Activated T-cell treated with anti-CD3 and anti-CD28 coated beads for 24 hours (primary cell): ENCODE data around the gene DENND1C.

Experiments used
- DNase-seq: peaks from one replicate; pipeline ENCODE4 v3.0.0-alpha.2; 2020; ENCODE audit warnings: low read depth

The DENND1C gene, protein sequence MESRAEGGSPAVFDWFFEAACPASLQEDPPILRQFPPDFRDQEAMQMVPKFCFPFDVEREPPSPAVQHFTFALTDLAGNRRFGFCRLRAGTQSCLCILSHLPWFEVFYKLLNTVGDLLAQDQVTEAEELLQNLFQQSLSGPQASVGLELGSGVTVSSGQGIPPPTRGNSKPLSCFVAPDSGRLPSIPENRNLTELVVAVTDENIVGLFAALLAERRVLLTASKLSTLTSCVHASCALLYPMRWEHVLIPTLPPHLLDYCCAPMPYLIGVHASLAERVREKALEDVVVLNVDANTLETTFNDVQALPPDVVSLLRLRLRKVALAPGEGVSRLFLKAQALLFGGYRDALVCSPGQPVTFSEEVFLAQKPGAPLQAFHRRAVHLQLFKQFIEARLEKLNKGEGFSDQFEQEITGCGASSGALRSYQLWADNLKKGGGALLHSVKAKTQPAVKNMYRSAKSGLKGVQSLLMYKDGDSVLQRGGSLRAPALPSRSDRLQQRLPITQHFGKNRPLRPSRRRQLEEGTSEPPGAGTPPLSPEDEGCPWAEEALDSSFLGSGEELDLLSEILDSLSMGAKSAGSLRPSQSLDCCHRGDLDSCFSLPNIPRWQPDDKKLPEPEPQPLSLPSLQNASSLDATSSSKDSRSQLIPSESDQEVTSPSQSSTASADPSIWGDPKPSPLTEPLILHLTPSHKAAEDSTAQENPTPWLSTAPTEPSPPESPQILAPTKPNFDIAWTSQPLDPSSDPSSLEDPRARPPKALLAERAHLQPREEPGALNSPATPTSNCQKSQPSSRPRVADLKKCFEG

DNA sequence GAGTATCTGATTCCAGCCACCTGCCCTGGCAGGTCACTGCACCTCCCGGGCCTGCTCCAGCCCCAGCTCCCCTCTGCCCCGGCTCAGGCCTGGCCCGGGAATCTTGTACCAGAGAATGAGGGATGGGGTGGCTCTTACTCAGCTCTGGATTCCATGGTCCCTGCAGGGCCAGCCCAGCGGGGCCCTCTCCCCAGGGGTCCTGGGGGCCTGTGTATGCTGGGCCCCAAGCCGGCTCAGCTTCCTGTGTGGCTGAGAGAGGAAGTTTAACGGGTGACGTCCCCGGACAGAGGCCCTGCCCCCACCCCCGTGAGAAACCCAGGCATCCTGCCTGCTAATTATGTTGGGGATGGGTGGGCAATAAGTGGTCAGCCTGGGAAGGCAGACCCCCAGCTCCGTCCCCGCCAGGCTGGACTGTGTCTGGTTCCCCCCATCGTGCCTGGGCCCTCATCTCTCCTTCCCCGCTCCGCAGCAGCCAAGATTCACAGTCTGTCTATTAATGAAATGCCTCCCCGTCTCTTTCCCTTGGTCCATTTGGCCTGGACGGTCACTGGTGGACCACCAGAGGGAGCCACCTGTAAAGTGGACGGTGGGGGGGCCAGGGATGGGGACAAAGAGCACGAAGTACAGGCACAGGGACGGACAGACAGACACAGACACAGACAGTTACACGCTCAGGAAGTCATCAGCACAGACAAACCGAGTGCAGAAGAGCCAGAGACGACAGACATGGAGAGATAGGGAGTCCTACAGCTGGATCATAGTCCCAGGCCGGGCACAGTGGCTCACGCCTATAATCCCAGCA, at the start of gene DENND1C:
Gene DENND1C, minus strand, starts transcription at position 247 of the 802 bp plus-strand sequence. Its CDS starts 92 bp downstream, at position 155.
- peak; percentile 59 for DNase-seq

DNA sequence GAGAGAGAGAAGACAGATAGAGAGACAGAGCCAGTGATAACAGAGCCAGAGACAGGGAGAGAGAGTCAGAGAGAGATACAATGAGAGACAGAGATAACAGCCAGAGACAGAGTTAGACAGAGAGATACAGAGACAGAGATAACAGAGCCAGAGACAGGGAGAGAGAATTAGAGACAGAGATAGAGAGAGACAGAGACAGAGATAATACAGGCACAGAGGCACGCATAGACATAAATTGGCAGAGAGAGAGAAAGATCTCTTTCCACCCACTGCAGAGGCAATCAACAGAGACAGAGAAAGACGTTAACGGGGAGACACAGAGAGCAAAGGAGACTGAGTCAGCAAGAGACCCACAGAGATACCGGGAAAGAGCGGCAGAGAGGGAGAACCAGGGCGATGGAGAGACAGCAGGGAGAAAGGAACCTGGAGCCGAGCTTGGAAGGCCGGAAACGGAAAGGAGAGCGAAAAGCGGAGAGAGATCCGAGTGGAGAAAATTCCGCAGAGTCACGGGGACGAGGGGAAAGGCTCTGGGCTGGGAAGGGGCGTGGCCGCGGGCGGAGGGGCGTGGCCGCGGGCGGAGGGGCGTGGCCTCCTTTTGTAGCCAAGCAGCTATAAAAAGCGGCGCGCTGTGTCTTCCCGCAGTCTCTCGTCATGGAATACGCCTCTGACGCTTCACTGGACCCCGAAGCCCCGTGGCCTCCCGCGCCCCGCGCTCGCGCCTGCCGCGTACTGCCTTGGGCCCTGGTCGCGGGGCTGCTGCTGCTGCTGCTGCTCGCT, 49.0 kb upstream of the DENND1C start, which contains the start of gene TNFSF9:
Gene TNFSF9, plus strand, starts transcription at position 641 of the 777 bp plus-strand sequence. Its CDS starts 11 bp downstream, at position 652.
- DNase-seq = peak; percentile 79

DNA sequence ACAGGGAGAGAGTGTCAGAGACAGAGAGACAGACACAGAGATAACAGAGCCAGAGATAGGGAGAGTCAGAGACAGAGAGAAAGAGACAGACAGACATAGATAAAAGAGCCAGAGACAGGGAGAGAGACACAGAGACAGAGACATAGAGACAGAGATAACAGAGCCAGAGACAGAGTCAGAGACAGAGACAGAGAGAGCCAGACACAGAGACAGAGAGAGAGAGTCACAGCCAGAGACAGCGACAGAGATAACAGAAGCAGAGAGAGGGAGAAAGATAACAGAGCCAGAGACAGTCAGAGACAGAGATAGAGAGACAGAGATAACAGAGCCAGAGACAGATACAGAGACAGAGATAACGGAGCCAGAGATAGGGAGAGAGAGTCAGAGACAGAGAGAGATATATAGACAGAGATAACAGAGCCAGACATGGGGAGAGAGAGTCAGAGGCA, 48.4 kb upstream of the DENND1C start:
- no peak for DNase-seq

DNA sequence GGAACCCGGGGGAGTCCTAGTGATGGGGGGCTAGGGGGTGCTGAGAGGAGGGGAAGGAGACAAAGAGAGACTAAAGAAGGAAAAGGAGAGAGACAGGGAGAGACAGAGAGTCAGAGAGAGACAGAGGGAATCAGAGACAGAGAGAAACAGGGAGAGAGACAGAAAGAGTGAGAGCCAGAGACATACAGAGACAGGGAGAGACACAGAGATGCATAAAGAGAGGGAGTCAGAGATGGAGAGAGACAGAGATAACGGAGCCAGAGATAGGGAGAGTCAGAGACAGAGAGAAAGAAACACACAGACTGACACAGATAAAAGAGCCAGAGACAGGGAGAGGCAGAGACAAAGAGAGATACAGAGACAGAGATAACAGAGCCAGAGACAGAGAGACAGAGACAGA, 47.8 kb upstream of the DENND1C start:
- no peak for DNase-seq

DNA sequence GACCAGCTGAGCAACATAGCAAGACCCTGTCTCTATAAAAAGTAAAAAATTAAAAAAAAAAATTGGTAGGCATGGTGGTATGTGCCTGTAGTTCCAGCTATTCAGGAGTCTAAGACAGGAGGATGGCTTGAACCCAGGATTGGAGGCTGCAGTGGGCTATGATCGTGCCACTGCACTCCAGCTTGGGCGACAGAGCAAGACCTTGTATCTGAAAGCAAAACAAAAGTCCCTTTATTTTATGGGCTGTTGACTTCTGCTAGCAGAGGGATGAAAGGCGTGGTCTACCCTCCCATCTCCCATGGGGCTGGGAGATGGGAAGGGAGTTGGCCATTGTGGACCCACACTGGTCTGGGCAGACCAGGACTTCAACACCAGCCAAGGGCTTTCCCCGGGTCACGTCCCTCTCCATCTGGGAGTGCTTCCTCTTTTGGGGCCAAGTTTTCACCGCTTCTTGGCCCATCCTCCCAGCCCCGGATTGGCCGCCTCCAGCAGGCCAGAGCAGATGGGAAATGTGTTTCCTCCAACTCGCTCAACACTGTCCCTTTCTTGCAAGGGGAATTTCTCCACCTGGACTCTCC, 47.0 kb upstream of the DENND1C start:
- DNase-seq = no peak

DNA sequence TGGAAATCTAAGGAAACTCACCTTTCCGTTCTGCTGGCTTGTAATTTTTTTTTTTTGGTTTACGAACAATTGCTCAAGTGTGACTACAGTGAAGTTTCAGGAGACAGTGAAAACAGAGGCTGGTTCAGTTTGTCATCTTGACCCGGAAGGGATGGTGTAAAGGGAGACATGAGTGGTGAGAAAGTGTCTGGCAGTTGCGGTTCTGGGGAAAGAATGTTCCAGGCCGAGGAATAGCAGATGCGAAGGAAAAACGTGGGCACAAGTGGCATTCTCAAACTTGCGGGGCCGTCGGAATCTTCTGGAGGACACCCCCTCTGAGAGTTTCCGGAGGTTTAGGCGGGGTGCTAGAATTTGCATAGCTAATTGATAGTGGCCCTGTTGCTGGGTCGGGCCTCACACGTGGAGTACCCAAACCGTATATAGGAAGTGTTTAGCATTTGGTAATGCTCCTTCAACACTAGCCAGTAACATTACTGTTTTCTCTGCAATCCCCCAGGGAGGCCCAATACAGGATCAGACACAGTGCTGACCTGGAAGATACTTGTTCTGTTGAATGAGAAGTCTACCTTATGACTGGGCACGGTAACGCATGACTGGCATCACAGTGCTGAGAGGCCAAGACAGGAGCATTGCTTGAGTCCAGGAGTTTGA, 46.4 kb upstream of the DENND1C start:
- no peak for DNase-seq

DNA sequence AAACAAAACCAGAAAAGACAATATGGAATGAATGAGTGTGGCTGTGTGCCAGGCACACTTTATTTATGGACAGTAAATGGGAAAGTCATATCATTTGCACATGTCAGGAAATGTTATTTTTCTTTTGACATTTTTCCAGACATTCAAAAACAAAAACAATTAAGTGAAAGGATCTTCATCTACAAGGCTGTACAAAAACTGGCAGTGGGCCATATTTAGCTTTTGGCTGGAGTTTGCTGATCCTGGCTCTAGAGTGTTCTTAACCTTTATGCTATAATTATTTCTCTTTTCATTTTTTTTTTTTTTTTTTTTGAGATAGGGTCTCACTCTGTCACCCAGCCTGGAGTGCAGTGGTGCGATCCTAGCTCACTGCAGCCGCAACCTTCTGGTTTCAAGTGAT, 42.7 kb upstream of the DENND1C start:
- DNase-seq = no peak

DNA sequence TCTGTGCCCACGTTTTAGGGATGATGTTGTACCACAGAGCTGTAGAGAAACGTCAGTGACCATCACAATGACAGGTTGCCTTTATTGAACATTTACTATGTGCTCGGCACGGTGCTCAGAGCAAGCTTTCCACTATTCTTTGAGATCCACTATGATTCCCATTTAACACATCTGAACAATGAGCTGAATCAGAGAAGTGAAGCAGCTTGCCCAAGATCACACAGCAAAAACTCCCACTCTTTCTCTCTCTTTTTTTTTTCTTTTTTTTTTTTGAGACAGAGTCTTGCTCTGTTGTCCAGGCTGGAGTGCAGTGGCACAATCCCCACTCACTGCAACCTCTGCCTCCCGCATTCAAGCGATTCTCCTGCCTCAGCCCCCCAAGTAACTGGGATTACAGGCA, 41.1 kb upstream of the DENND1C start:
- no peak for DNase-seq

DNA sequence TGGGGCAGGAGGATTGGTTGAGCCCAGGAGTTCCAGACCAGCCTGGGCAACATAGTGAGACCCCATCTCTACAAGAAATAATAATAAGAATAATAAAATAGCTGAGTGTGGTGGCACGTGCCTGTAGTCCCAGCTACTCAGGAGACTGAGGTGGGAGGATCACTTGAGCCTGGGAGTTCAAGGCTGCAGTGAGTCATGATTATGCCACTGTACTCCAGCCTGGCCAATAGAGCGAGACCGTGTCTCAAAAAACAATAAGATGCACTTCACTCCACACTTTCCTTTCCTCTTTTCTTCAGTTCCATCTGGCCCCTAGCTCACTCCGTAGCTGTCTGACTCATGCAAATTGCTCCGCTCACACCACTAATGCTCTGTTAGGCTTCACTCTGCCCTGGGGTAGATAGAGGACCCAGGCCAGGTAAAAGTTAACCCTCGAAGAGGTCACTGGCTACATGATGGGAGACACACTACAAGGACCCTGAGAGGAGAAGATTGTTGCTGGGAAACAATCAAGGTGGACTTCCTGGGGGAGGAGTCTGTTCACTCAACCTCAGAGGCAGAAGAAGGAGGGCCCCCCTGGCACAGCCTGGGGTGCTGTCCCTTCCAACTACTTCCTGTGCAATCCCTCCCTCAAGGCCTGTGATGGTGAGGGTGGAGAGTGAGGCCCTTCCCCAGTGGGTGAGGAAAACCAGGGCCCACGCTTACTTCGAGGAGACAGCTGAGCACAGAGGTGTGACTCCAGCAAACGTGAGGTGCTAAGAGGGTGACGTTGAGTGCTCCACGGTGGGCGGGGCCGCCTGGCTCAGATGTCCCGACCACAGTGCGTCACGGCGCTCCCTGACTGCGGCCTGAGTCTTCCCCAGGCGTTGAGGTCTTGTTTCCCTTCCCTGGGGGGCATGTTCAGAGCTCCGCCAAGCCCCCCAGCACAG, 40.4 kb upstream of the DENND1C start:
- no peak for DNase-seq

DNA sequence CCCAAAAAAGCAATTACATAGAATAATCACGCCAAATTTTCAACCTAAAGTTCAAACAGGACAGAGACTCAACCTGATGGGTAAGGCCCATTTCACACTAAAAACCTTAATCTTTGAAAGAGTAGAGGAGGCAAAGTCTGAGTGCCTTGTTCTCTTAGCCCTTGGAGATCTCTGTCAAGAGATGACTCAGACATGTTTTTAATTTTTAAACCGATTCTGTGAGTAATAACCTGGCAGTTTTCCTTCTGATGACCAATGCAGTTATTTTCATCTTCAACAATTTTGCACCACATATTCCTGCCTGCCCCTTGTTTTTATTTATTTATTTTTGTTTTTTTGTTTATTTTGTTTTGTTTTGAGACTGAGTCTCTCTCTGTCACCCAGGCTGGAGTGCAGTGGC, 37.7 kb upstream of the DENND1C start:
- DNase-seq = no peak

DNA sequence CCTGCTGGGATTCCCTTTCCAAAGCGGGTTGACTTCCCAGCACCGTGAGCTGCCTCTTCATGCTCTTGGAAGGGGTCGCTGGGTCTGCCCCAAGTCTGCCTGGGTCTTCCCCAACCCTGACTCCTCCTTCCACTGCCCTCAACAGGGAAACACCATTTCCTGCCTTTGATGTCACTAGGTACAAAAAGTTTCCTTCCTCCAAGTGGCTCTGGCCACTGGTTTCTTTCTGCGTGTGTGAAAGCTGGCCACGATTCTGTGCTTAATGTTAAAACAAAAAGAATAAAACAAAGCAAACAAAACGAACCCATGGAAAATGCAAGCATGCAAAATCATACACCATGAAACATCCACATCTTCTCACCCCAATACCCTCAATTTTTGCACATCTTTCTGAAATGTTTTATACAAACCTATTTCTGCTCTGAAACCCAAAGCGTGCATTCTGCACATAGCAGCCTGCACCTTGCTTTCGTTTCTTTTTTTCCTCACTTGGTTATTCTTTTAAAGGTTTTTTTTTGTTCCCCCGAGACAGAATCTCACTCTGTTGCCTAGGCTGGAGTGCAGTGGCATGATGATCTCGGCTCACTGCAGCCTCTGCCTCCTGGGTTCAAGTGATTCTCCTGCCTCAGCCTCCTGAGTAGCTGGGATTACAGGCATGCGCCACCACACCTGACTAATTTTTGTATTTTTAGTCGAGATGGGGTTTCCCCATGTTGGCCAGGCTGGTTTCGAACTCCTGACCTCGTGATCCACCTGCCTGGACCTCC, 36.7 kb upstream of the DENND1C start:
- DNase-seq = no peak

DNA sequence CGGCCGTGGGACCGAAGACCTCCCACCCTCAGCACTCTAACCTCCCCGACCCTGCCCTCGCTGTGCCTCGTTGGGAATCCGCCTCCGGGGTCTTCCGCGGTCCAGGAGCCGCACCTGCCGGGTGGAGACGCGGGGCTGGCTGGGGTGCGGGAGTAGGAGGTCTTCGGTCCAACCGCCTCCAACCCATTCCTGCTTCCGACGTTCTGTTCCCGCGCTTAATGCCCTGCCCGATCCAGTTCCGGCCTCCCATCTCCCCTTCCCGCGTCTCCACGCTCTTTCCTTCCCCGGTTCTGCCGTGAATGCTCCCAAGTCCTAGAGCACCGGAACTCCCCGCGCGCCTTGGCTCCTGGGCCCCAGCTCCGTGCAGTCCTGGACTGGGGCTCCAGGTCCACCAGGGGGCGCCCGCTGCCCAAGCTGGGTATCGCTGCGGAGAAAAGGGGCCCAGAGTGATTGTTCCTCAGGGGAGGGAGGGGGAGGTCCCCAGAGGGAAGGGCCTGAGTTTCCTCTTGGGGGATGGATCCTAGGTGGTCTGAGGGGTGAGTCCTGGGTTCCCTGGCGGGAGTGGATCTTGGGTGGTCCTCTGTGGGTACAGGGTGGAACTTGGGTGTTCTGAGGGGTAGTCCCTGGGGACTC, 35.2 kb upstream of the DENND1C start:
- peak; percentile 89 for DNase-seq

DNA sequence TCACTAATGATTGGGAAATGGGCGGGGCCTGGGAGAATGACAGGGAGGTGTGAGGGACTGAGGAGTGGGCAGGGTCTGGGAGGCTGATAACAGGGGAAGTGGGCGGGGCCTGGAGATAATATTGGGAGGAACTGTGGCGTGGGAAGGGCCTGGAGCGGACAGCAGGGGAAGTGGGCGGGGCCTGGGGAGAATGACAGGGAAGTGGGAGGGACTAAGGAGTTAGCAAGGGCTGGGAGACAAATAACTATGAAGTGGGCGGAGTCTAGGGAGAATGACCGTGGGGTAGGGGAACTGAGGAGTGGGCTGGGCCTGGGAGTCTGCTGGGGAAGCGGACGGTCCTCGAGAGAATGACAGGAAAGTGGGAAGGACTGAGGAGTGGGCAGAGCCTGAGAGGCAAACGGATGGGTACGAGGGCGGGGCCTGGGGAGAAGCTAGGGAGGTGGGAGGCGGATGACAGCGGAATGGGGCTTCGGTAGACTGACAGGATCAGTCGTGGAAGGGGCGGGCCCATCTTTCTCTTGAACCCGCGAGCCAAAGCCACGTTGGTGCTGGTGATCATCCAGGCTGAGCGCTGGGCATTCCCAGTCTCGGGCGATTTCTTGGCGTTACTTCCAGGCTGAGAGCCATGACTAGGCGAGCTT, 34.6 kb upstream of the DENND1C start:
- DNase-seq = peak; percentile 60

DNA sequence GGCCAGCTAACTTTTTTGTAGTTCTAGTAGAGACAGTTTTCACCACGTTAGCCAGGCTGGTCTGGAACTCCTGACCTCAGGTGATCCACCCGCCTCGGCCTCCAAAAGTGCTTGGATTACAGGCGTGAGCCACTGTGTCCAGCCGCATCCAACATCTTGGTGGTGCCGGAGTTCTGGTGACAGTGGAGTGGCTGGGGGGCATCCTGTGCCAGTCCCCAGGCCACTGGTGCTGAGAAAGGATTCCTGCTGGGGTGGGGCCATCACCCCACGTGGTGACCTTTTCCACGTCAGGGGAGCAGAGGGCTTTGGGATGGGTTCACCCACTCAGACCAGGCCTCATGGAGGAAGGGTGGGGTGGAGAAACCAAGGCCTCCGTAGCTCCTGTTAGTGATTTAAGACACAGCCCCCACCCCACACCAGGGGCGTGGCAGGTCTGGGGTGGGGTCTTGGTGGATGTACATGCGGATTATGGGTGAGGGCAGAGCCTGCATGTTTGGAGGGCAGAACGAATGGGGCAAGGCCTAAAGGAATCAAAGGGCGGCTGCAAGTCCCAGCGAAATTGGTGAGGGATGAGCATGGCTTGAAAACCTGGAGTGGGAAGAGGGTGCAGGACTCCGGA, 33.4 kb upstream of the DENND1C start:
- DNase-seq = no peak

DNA sequence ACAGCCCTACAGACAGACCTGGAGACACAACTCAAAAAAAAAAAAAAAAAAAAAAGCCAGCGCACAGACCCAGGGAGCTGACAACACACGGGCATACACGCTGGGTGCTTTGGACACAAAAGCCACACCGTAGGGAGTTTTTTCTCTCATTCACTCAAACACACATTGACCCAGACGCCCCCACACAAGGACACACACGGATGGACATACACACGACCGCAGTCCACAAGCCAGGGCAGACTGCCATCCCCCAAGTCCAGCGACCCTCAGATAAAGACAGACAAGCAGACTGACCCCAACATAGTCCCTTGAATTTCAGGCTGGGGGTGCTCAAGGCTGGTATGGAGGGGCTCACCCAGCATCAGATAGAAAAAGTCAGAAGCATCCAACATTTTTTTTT, 32.5 kb upstream of the DENND1C start:
- DNase-seq = no peak

DNA sequence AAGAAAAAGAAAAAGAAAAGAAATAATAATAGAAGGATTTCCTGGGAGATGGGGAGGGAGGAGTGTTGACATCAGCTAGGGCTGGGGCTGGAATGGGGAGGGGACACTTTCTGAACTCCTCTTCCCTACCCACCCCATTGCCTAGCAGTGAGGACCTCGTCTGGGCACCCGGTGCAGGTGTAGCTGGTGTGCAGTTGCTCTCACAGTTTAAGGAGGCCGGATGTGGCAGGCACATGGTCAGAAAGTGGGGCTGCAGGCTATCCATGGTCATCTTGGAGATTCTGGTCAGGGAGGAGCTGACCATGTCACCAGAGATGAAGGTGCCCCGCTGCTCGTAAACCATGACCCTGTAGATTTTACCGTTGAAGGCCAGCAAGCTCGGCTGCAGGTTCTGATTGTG, 29.0 kb upstream of the DENND1C start:
- no peak for DNase-seq
